Epithelial cell of esophagus (primary cell): Measurements from ENCODE around the gene CSMD2.

ENCODE experiments used
- DNase-seq: peaks from one replicate; pipeline ENCODE4 v3.0.0; 2010; ENCODE audit warnings: low read depth
- H3K4me3 ChIP-seq: 2 replicates; pipeline ENCODE4 v1.5.1; 2011; ENCODE audit warnings: mild to moderate bottlenecking, low read length, control low read depth
- TF ChIP-seq, protein P1 (sequence below): IDR thresholded peaks from 2 replicates; pipeline ENCODE4 v1.5.1; 2011; ENCODE audit warnings: low read depth, mild to moderate bottlenecking, low read length, control low read depth, inconsistent platforms; ENCODE audit not compliant: insufficient read depth; ENCODE audit errors: missing control alignments

Gene CSMD2

GRCh38 chr1:33988161-33988560 lies 176.9 kb downstream of the CSMD2 start:
- no peak for DNase-seq
- TF ChIP-seq, protein P1, sequence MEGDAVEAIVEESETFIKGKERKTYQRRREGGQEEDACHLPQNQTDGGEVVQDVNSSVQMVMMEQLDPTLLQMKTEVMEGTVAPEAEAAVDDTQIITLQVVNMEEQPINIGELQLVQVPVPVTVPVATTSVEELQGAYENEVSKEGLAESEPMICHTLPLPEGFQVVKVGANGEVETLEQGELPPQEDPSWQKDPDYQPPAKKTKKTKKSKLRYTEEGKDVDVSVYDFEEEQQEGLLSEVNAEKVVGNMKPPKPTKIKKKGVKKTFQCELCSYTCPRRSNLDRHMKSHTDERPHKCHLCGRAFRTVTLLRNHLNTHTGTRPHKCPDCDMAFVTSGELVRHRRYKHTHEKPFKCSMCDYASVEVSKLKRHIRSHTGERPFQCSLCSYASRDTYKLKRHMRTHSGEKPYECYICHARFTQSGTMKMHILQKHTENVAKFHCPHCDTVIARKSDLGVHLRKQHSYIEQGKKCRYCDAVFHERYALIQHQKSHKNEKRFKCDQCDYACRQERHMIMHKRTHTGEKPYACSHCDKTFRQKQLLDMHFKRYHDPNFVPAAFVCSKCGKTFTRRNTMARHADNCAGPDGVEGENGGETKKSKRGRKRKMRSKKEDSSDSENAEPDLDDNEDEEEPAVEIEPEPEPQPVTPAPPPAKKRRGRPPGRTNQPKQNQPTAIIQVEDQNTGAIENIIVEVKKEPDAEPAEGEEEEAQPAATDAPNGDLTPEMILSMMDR: no peak
- H3K4me3 ChIP-seq: no peak overlapping the region

- peak; percentile 1 for DNase-seq
- TF ChIP-seq, protein P1: no peak
- no peak overlapping the region for H3K4me3 ChIP-seq
Measured at GRCh38 chr1:33986390-33987095, 178.5 kb downstream of the CSMD2 start.

- no peak overlapping the region for H3K4me3 ChIP-seq
- TF ChIP-seq, protein P1: no peak
- DNase-seq: no peak
Measured at GRCh38 chr1:33985656-33986055, 179.4 kb downstream of the CSMD2 start.

DNA sequence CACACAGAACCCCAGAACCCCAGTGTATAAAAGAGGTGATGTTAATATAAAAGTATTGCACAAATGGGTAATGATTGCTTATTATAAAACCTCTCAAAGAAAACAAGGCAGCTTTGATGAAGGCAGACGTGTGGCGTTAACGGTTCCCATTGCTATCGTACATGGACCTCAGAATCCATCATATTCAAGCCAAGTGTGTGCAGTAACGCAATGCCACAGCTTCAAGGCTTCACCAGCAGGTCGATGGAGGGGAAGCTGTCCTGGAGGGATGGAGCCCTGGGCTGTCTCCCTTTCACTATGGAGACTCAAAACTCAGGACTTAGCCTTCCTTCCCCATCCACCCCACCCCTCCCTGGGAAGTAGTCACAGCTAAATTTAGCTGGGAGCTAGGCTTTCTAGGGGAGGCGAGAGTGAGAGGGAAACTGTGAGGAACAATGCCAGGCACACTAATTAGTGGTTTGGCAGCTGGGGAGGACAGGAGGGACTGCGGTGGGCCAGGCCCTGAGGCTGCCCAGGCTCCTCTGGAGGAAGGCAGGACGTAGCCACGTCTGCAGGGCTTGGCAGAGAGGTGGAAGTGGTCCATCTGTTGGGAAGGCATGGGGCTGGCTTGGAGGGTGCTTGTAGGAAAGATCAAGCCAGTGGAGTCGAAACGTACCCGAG lies 180.0 kb downstream of the CSMD2 start:
- TF ChIP-seq, protein P1: no peak
- no peak for DNase-seq
- H3K4me3 ChIP-seq: no peak overlapping the region

- TF ChIP-seq, protein P1: no peak
- no peak overlapping the region for H3K4me3 ChIP-seq
- no peak for DNase-seq
Measured at GRCh38 chr1:33982419-33982818, 182.6 kb downstream of the CSMD2 start.

DNA sequence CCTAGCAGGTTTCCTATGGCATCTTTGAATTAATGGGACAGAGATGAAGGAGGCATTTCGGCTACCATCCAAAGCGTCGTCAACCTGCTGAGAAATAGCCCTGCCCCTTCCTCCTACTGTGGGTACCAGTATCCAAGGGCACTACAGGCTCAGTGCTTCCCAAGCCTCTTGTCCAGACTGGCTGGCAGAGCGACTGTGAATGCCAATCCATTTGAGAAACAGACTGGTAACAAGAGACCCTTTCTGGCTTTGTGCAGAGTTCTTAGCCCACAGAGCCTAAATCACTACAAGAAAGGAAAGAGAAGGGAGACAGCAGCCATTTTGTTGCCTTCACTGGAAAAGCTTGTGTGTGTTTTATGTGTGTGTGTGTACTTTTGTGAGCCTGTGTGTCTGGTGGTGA lies 185.7 kb downstream of the CSMD2 start:
- no peak for DNase-seq
- no peak overlapping the region for H3K4me3 ChIP-seq
- TF ChIP-seq, protein P1: no peak
